HepG2 (cell line): ENCODE measurements around the gene RUVBL2. TPM values are rescaled to one million over a fixed set of nuclear protein-coding genes. Genes with fewer than 3 reads are reported as not detected.

Source experiments
- ATAC-seq: fragments of 200-7000 bp; cut with Tn5 transposase; 3 replicates; pipeline ENCODE4 v1.9.1; 2020; ENCODE audit warnings: mild to moderate bottlenecking, moderate library complexity
- BruUV-seq: library from RNA; stranded (reverse); fragments of 400-500 nt; replicated peaks from 2 replicates; lab custom pipeline; 2021; lab: Mats Ljungman, UMichigan
- CTCF ChIA-PET: fragments of 300-600 bp; formaldehyde crosslinking; extraction: SDS; loops from one replicate; lab custom pipeline; 2021; ENCODE audit warnings: low total read pairs, inconsistent platforms, low intra/inter-chr PET ratio; lab: Yijun Ruan, JAX
- POLR2A ChIA-PET: fragments of 350-600 bp; sonication (Branson Sonifier 250); formaldehyde crosslinking; loops from one replicate; lab custom pipeline; 2020; ENCODE audit warnings: antibody characterized with exemption, inconsistent platforms; lab: Yijun Ruan, JAX
- DNase-seq: peaks from one replicate; pipeline ENCODE4 v3.0.0-alpha.2; 2015; ENCODE audit warnings: low spot score
- FAIRE-seq: peaks from 3 replicates; lab custom pipeline; 2011; peaks lifted over from hg19 to GRCh38; lab: Jason Lieb, UNC
- H2AFZ ChIP-seq: one replicate; pipeline ENCODE4 v1.6.1; 2011; ENCODE audit warnings: low read length, inconsistent platforms
- H3K27ac ChIP-seq: fragments of 300-600 bp; 3 replicates; pipeline ENCODE4 v1.8.0; 2011; ENCODE audit warnings: mixed run types, mild to moderate bottlenecking, mixed read lengths, low read length, inconsistent platforms; ENCODE audit not compliant: insufficient read depth; ENCODE audit errors: extremely low read length
- H3K27me3 ChIP-seq, 2 experiments: fragments of 200-600 bp in 1 of 2; 2 replicates in 1 of 2; 3 replicates in 1 of 2; pipeline versions ENCODE4 v1.6.0 to v1.8.0; 2011; ENCODE audit warnings: low read length in 2 of 2, mild to moderate bottlenecking in 2 of 2, moderate library complexity in 2 of 2, inconsistent platforms in 1 of 2; ENCODE audit not compliant: insufficient read depth in 2 of 2, control insufficient read depth in 1 of 2
- H3K36me3 ChIP-seq, 2 experiments: fragments of 200-600 bp in 1 of 2; replicated peaks in 1 of 2; 2 replicates in 1 of 2; 3 replicates in 1 of 2; pipeline versions ENCODE4 v1.5.1 to v1.8.0; 2011; ENCODE audit warnings: low read length in 2 of 2, inconsistent platforms in 1 of 2; ENCODE audit not compliant: insufficient read depth in 2 of 2, control insufficient read depth in 1 of 2
- H3K4me1 ChIP-seq: 2 replicates; pipeline ENCODE4 v1.5.1; 2012; ENCODE audit warnings: low read length, inconsistent platforms; ENCODE audit not compliant: insufficient read depth
- H3K4me2 ChIP-seq: 2 replicates; pipeline ENCODE4 v1.6.0; 2011; ENCODE audit warnings: low read depth, low read length, inconsistent platforms
- H3K4me3 ChIP-seq, 3 experiments: fragments of 200-600 bp in 1 of 3; sonication (generic), shearing (Covaris generic) in 1 of 3; replicated peaks in 1 of 3; 2 replicates each; pipeline ENCODE4 v1.5.1; 2011 to 2016; ENCODE audit warnings: low read length in 3 of 3, inconsistent platforms in 2 of 3, low read depth in 2 of 3, mild to moderate bottlenecking in 2 of 3, control low read depth in 1 of 3, mixed read lengths in 1 of 3; ENCODE audit not compliant: insufficient read depth in 1 of 3
- H3K79me2 ChIP-seq: one replicate; pipeline ENCODE4 v1.6.1; 2011; ENCODE audit warnings: low read length, inconsistent platforms; ENCODE audit not compliant: insufficient read depth
- H3K9ac ChIP-seq: 2 replicates; pipeline ENCODE4 v1.6.0; 2011; ENCODE audit warnings: mild to moderate bottlenecking, low read depth, low read length, inconsistent platforms; ENCODE audit not compliant: insufficient read depth
- H3K9me3 ChIP-seq: 2 replicates; pipeline ENCODE4 v1.5.1; 2012; ENCODE audit warnings: mild to moderate bottlenecking, low read length
- H4K20me1 ChIP-seq: 2 replicates; pipeline ENCODE4 v1.6.0; 2011; ENCODE audit warnings: inconsistent platforms, mild to moderate bottlenecking, low read length, moderate library complexity; ENCODE audit not compliant: insufficient read depth
- GATA4 ChIP-seq: sonication (generic); IDR thresholded peaks from 2 replicates; pipeline ENCODE4 v1.6.1; 2016; ENCODE audit warnings: antibody characterized with exemption, low read depth, borderline replicate concordance
- HES4 ChIP-seq: sonication (generic); formaldehyde crosslinking; IDR thresholded peaks from 2 replicates; pipeline ENCODE4 v1.9.0; 2021; ENCODE audit warnings: mild to moderate bottlenecking, missing genetic modification reagents, borderline replicate concordance
- HNF4G ChIP-seq, 2 experiments: sonication (generic) in 1 of 2; formaldehyde crosslinking in 1 of 2; IDR thresholded peaks; 2 replicates each; pipeline versions ENCODE4 v1.4.0 to v1.6.1; 2011 to 2020; ENCODE audit warnings: borderline replicate concordance in 2 of 2, low read depth in 2 of 2, mild to moderate bottlenecking in 2 of 2, low read length in 1 of 2, missing genetic modification reagents in 1 of 2, moderate library complexity in 1 of 2
- HOXA5 ChIP-seq: sonication (generic); formaldehyde crosslinking; IDR thresholded peaks from 2 replicates; pipeline ENCODE4 v1.4.0; 2020; ENCODE audit warnings: missing genetic modification reagents
- IRX3 ChIP-seq: sonication (generic); formaldehyde crosslinking; IDR thresholded peaks from 2 replicates; pipeline ENCODE4 v1.8.1; 2023; ENCODE audit warnings: mild to moderate bottlenecking, low read depth, missing genetic modification reagents, borderline replicate concordance
- LBX2 ChIP-seq: sonication (generic); formaldehyde crosslinking; IDR thresholded peaks from 2 replicates; pipeline ENCODE4 v1.5.0; 2020; ENCODE audit warnings: missing genetic modification reagents, mild to moderate bottlenecking, borderline replicate concordance
- MED13 ChIP-seq: sonication (generic); formaldehyde crosslinking; IDR thresholded peaks from 2 replicates; pipeline ENCODE4 v1.5.0; 2020; ENCODE audit warnings: missing genetic modification reagents
- MIXL1 ChIP-seq: IDR thresholded peaks from 2 replicates; pipeline ENCODE4 v1.6.1; 2016
- NONO ChIP-seq, 2 experiments: fragments of 450-650 bp in 1 of 2; sonication (generic) in 1 of 2; formaldehyde crosslinking in 1 of 2; IDR thresholded peaks in 1 of 2; conservative IDR thresholded peaks in 1 of 2; 2 replicates each; pipeline versions ENCODE4 v1.6.1 to v1.8.0; 2017 to 2022; ENCODE audit warnings: mild to moderate bottlenecking in 1 of 2, missing genetic modification reagents in 1 of 2, moderate library complexity in 1 of 2
- RELA ChIP-seq: sonication (generic); formaldehyde crosslinking; IDR thresholded peaks from 2 replicates; pipeline ENCODE4 v1.4.0; 2020; ENCODE audit warnings: missing genetic modification reagents
- TBL1XR1 ChIP-seq: fragments of 150-350 bp; IDR thresholded peaks from 2 replicates; pipeline ENCODE4 v1.6.1; 2014; ENCODE audit warnings: borderline replicate concordance, low read length; ENCODE audit not compliant: partially characterized antibody
- TEAD2 ChIP-seq: sonication (generic); formaldehyde crosslinking; IDR thresholded peaks from 2 replicates; pipeline ENCODE4 v1.9.0; 2021; ENCODE audit warnings: missing genetic modification reagents
- ZBTB4 ChIP-seq: sonication (generic); formaldehyde crosslinking; IDR thresholded peaks from 2 replicates; pipeline ENCODE4 v1.4.0; 2020; ENCODE audit warnings: missing genetic modification reagents, mild to moderate bottlenecking, borderline replicate concordance
- ZC3H4 ChIP-seq: sonication (generic); formaldehyde crosslinking; IDR thresholded peaks from 2 replicates; pipeline ENCODE4 v1.4.0; 2020; ENCODE audit warnings: missing genetic modification reagents, borderline replicate concordance
- ZNF280B ChIP-seq: sonication (generic); formaldehyde crosslinking; IDR thresholded peaks from 2 replicates; pipeline ENCODE4 v1.5.0; 2020; ENCODE audit warnings: missing genetic modification reagents, mild to moderate bottlenecking, borderline replicate concordance
- ZNF484 ChIP-seq: sonication (generic); formaldehyde crosslinking; IDR thresholded peaks from 2 replicates; pipeline ENCODE4 v1.5.1; 2020; ENCODE audit warnings: mild to moderate bottlenecking, low read depth, missing genetic modification reagents, borderline replicate concordance
- ZSCAN9 ChIP-seq: IDR thresholded peaks from 2 replicates; pipeline ENCODE4 v1.6.1; 2016; ENCODE audit warnings: borderline replicate concordance
- WGBS: methylation state at CpG from one replicate; pipeline ENCODE4 v1.1.6; 2017; ENCODE audit warnings: low lambda C conversion rate; 5-methylcytosine and 5-hydroxymethylcytosine counted together
- in situ Hi-C: cut with HindIII; loops from 2 replicates; pipeline ENCODE4 v1.10.0; 2017; ENCODE audit warnings: low pct_unique_long_range_greater_than_20kb; ENCODE audit not compliant: extremely low pct_ligation_motif_present
- intact Hi-C: fragments of 100-400 bp; cut with micrococcal nuclease; formaldehyde crosslinking; loops from one replicate; pipeline ENCODE4 v1.10.0; 2022; ENCODE audit not compliant: unreplicated experiment
- polyA plus RNA-seq, 8 experiments: library from polyadenylated mRNA; depleted of rRNA in 3 of 8; stranded (reverse) in 7 of 8; unstranded in 1 of 8; fragments of >200 nt; fragmentation: Illumina TruSeq in 4 of 8; extraction: Trizol in 4 of 8; gene quantifications; 2 replicates each; pipeline versions ENCODE4 v1.2.1 to v1.2.3, GENCODE V29; 2011 to 2016; ENCODE audit warnings: low read depth in 4 of 8, missing spikeins in 1 of 8, mixed read lengths in 1 of 8; ENCODE audit not compliant: insufficient read depth in 1 of 8
- total RNA-seq, 5 experiments: library from RNA; depleted of rRNA; stranded (reverse); fragments of >200 nt; fragmentation: Illumina TruSeq; extraction: Trizol; gene quantifications; 2 replicates each; pipeline ENCODE4 v1.2.3, GENCODE V29; 2016; ENCODE audit warnings: low read depth in 1 of 5

RUVBL2 gene
- total and polyA plus RNA-seq, 2 of the 13 experiments (the other 11 are each of a cell fraction or from before 2014, with no cell fraction given): 120 to 122 TPM

GRCh38 chr19:49059053-49059452 is 65.4 kb downstream of the RUVBL2 start:
- TF ChIP-seq ZNF280B (CRISPR knock-in tag) (no peak), LBX2 (CRISPR knock-in tag) (no peak), HOXA5 (CRISPR knock-in tag) (no peak), RELA (no peak), ZSCAN9 (CRISPR knock-in tag) (no peak), GATA4 (no peak), HES4 (CRISPR knock-in tag) (no peak), MED13 (CRISPR knock-in tag) (no peak), ZC3H4 (no peak), ZBTB4 (CRISPR knock-in tag) (no peak), ZNF484 (no peak), IRX3 (no peak), TEAD2 (no peak), MIXL1 (CRISPR knock-in tag) (no peak), HNF4G (IDR thresholded peaks at IDR 0.05; ENCODE audit: borderline replicate concordance, low read depth, low read length) (no peak), HNF4G (CRISPR knock-in tag; IDR thresholded peaks at IDR 0.05; ENCODE audit: borderline replicate concordance, low read depth) (no peak), TBL1XR1 (no peak), NONO (IDR thresholded peaks at IDR 0.05) (no peak), NONO (CRISPR knock-in tag; conservative IDR thresholded peaks at IDR 0.05) (no peak)
- no peaks in the 10 kb centered on the region for H3K36me3 ChIP-seq
- intact Hi-C loops: no loop called here
- DNase-seq (no peak), ATAC-seq (no peak), FAIRE-seq (no peak)
- H3K27me3 ChIP-seq: peaks cover 11 to 53% of the 10 kb centered on the region in 2 experiments; a peak in 4 of 5 replicates
- H4K20me1 ChIP-seq: no peaks in the 10 kb centered on the region
- WGBS: 58% methylated on average over 9 of the region's 9 CpGs
- ChIA-PET POLR2A (no interaction called here), CTCF (no interaction called here)
- no peak overlapping the region for H3K9ac ChIP-seq
- H3K4me3 ChIP-seq: no peak overlapping the region
- no TSS peak for BruUV-seq
- H3K9me3 ChIP-seq: no peaks in the 10 kb centered on the region
- H3K27ac ChIP-seq: no peak overlapping the region
- H3K4me1 ChIP-seq: peaks cover 17% of the 10 kb centered on the region
- H3K79me2 ChIP-seq: no peaks in the 10 kb centered on the region
- in situ Hi-C loops: no loop called here
- H3K4me2 ChIP-seq: no peak overlapping the region
- no peak overlapping the region for H2AFZ ChIP-seq
